AG04450 (cell line): ENCODE results near the gene JPH2. TPM values are rescaled to one million over a fixed set of nuclear protein-coding genes. Genes with fewer than 3 reads are reported as not detected.

Source experiments
- CTCF ChIA-PET: fragments of 300-600, 350-600 bp; formaldehyde crosslinking; extraction: SDS; loops from one replicate; lab custom pipeline; 2022; ENCODE audit warnings: antibody characterized with exemption, inconsistent platforms; lab: Charles Lee
- POLR2A ChIA-PET: fragments of 350-600 bp; formaldehyde crosslinking; extraction: SDS; loops from one replicate; lab custom pipeline; 2021; ENCODE audit warnings: antibody characterized with exemption, inconsistent platforms; lab: Yijun Ruan, JAX
- DNase-seq: peaks from one replicate; pipeline ENCODE4 v3.0.0-alpha.2; 2011; ENCODE audit warnings: low read depth, low spot score
- H3K27ac ChIP-seq: one replicate; pipeline ENCODE4 v1.5.1; 2012; ENCODE audit warnings: low read depth, low read length, control low read depth
- H3K27me3 ChIP-seq: one replicate; pipeline ENCODE4 v1.6.0; 2012; ENCODE audit warnings: low read length; ENCODE audit not compliant: control insufficient read depth, insufficient read depth
- H3K4me3 ChIP-seq: 2 replicates; pipeline ENCODE4 v1.5.1; 2011; ENCODE audit warnings: mild to moderate bottlenecking, low read depth, low read length, control low read depth
- H3K9me3 ChIP-seq: 2 replicates; pipeline ENCODE4 v1.5.1; 2012; ENCODE audit warnings: low read length; ENCODE audit not compliant: control insufficient read depth, insufficient read depth
- CTCF ChIP-seq: IDR thresholded peaks from 2 replicates; pipeline ENCODE4 v1.5.1; 2011; ENCODE audit warnings: low read depth, low read length, control low read depth, inconsistent platforms
- polyA plus RNA-seq: library from polyadenylated mRNA; depleted of rRNA; stranded (reverse); fragments of >200 nt; gene quantifications from 2 replicates; pipeline ENCODE4 v1.2.3, GENCODE V29; 2011

Gene JPH2
- polyA plus RNA-seq, 1 experiment, result 1.3 TPM

DNA sequence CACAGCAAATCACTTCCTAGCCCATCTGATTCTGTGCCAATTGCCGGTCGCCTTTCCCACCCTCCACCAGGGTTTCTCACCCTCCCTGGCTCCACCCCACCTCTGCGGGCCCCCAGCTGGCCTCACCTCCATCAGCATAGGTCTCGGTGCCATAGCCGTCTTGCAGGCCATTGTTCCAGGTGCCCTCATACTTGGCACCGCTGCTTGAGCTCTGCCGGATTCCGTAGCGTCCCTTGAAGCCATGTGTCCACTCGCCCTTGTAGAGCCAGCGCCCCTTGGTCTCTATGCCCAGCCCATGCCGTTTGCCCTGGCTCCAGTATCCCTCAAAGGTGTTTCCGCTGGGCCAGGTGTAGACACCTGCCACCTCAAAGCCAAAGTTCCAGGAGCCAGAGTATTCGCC lies 787 bp downstream of the JPH2 start:
- POLR2A ChIA-PET, result no interaction called here
- CTCF ChIA-PET, result interaction anchor here (3.4 kb wide), 1 partner anchor 69 kb away, joined by 25 read pairs; no protein-coding TSS in a partner anchor
- Histone ChIP-seq H3K27me3 (no peaks in the 10 kb centered on the region), H3K27ac (no peak overlapping the region), H3K4me3 (no peak overlapping the region; the same call in 1 of the 2 replicates), H3K9me3 (no peaks in the 10 kb centered on the region)
- no peak for DNase-seq
- TF ChIP-seq CTCF, result no peak

DNA sequence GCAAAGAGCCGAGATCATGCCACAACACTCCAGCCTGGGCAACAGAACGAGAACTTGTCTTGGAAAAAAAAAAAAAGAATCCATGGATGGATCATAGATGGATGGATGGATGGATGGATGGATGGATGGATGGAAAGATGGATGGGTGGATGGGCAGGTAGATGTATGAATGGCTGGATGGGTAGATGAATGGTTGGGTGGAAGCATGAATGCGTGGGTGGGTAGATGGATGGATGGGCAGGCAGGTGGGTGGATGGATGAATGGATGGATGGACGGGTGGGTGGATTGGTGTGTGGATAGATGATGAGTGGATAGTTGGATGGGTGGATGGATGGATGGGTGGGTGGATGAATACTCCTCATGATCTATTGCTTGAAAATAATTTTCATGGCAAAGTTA lies 1.4 kb downstream of the JPH2 start:
- ChIA-PET CTCF (interaction anchor here (3.4 kb wide), 1 partner anchor 68 kb away, joined by 25 read pairs; no protein-coding TSS in a partner anchor), POLR2A (no interaction called here)
- Histone ChIP-seq H3K27me3 (no peaks in the 10 kb centered on the region), H3K4me3 (no peak overlapping the region), H3K9me3 (no peaks in the 10 kb centered on the region), H3K27ac (no peak overlapping the region)
- no peak for DNase-seq
- TF ChIP-seq CTCF, result no peak

DNA sequence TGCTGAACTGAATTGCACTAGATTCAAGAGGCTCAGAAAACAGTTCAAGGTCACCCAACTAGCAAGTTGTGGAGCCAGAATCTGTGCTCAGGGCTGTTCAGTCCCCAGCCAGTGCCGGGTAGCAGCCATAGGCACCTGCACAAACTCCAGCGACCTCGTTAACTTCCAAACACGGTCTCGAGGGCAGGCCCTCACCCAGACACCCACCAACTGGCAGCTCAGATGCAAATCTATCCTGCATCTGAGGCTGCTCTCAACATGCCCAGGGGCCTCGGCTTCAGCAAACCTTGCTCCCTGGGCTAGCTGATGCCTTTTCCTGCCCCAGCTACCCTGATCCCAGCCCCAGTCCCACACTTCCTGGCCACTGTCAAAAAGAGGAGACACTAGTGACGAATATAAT lies 3.7 kb downstream of the JPH2 start:
- Histone ChIP-seq H3K27me3 (no peaks in the 10 kb centered on the region), H3K9me3 (no peaks in the 10 kb centered on the region), H3K27ac (no peak overlapping the region), H3K4me3 (no peak overlapping the region)
- ChIA-PET CTCF (interaction anchor here (3.4 kb wide), 1 partner anchor 66 kb away, joined by 25 read pairs; no protein-coding TSS in a partner anchor), POLR2A (interaction anchor here (0.6 kb wide), 1 partner anchor 535 kb away, joined by 5 read pairs; no protein-coding TSS in a partner anchor)
- DNase-seq, result no peak
- no peak for TF ChIP-seq CTCF

DNA sequence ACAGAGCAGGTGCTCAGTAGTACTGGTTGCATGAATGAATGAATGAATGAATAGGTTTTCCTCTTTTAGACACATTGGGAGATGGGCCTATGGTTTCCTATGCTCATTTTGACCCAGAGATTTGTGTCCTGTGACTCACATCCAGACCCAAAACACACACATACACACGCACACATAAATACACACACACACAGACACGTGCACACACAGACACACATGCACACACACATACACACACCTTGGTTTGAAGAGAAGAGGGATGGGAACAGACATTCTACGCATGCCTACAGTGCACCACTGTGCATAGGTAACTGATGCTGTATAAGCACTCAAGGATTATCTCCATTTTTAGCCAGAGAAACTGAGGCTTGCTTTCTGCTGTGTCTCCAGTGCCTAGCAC lies 4.1 kb downstream of the JPH2 start:
- CTCF ChIA-PET, result no interaction called here
- H3K27me3 ChIP-seq, result no peaks in the 10 kb centered on the region
- DNase-seq, result no peak
- TF ChIP-seq CTCF, result no peak
- H3K9me3 ChIP-seq, result no peaks in the 10 kb centered on the region
- H3K27ac ChIP-seq, result no peak overlapping the region
- POLR2A ChIA-PET, result no interaction called here
- no peak overlapping the region for H3K4me3 ChIP-seq

DNA sequence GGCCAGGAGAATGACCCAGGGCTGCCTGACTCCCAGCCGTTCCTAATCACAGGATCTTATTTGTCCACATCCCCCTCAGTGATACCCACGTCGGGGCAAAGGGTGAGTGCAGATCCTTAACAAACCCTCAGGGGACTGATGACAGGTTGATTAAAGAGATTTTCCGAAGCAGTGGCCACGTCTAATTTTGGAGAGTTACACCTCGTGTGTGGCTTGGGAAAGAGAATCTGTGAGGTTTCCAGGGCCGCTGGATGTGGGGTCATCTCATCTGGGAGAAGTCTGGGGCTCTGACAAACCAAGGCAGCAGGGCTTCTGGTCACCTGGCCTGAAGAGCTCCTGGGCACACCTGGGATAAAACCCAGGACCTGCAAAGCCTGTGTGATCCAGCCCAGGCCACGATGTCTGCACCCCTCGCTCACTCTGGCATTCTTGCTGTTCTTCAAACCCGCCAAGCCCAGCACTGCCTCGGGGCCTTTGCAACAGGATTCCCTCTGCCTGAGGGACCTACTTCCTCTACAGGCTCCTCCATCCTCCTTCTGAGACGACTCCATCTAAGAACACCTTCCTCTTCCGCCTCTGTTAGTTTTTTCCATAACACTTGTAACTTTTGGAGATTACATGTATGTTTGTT lies 4.7 kb downstream of the JPH2 start:
- Histone ChIP-seq H3K27me3 (no peaks in the 10 kb centered on the region), H3K27ac (no peak overlapping the region), H3K4me3 (no peak overlapping the region), H3K9me3 (no peaks in the 10 kb centered on the region)
- POLR2A ChIA-PET, result no interaction called here
- TF ChIP-seq CTCF, result no peak
- CTCF ChIA-PET, result interaction anchor here (5.6 kb wide), 1 partner anchor 8 kb away, joined by 39 read pairs; no protein-coding TSS in a partner anchor
- no peak for DNase-seq
